Endothelial cell of umbilical vein (primary cell): Measurements from ENCODE around the gene DCDC1. TPM values are rescaled to one million over a fixed set of nuclear protein-coding genes. Genes with fewer than 3 reads are reported as not detected.

ENCODE experiments used
- BruUV-seq: library from RNA; stranded (reverse); fragments of 400-500 nt; replicated peaks from 2 replicates; lab custom pipeline; 2021; lab: Mats Ljungman, UMichigan
- CTCF ChIA-PET: fragments of 300-600, 350-600 bp; sonication (Branson Sonifier 250); formaldehyde crosslinking; loops from one replicate; lab custom pipeline; 2021; ENCODE audit warnings: antibody characterized with exemption, inconsistent platforms; lab: Charles Lee
- POLR2A ChIA-PET: fragments of 300-600, 350-600 bp; sonication (Branson Sonifier 250); formaldehyde crosslinking; loops from one replicate; lab custom pipeline; 2021; ENCODE audit warnings: antibody characterized with exemption, inconsistent platforms; lab: Charles Lee
- DNase-seq: peaks from one replicate; pipeline ENCODE4 v3.0.0-alpha.2; 2011; ENCODE audit warnings: low read depth, low spot score
- FAIRE-seq: peaks from 2 replicates; lab custom pipeline; 2011; peaks lifted over from hg19 to GRCh38; lab: Jason Lieb, UNC
- H2AFZ ChIP-seq: 2 replicates; pipeline ENCODE4 v1.6.0; 2012; ENCODE audit warnings: low read depth, low read length, control low read depth, inconsistent platforms
- H3K27ac ChIP-seq: 2 replicates; pipeline ENCODE4 v1.5.1; 2011; ENCODE audit warnings: low read depth, mild to moderate bottlenecking, control low read depth, low read length, moderate library complexity; ENCODE audit not compliant: insufficient read depth
- H3K27me3 ChIP-seq, 2 experiments: 2 replicates each; pipeline versions ENCODE4 v1.6.0 to v1.6.1; 2011; ENCODE audit warnings: low read length in 2 of 2, mixed read lengths in 1 of 2; ENCODE audit not compliant: control insufficient read depth in 2 of 2, insufficient read depth in 2 of 2
- H3K36me3 ChIP-seq, 2 experiments: 2 replicates in 1 of 2; 3 replicates in 1 of 2; pipeline ENCODE4 v1.5.1; 2011; ENCODE audit warnings: low read length in 2 of 2, mild to moderate bottlenecking in 1 of 2, moderate library complexity in 1 of 2; ENCODE audit not compliant: control insufficient read depth in 2 of 2, insufficient read depth in 2 of 2; ENCODE audit errors: extremely low read depth in 1 of 2
- H3K4me1 ChIP-seq: 3 replicates; pipeline ENCODE4 v1.5.1; 2011; ENCODE audit warnings: mild to moderate bottlenecking, low read length; ENCODE audit not compliant: control insufficient read depth, insufficient read depth; ENCODE audit errors: extremely low read depth
- H3K4me2 ChIP-seq: 2 replicates; pipeline ENCODE4 v1.6.1; 2011; ENCODE audit warnings: low read length, control low read depth, mixed read lengths; ENCODE audit not compliant: insufficient read depth
- H3K4me3 ChIP-seq, 3 experiments: fragments of 200-600 bp in 1 of 3; sonication (generic), shearing (Covaris generic) in 1 of 3; replicated peaks in 1 of 3; 2 replicates each; pipeline ENCODE4 v1.5.1; 2011 to 2016; ENCODE audit warnings: control low read depth in 3 of 3, low read length in 3 of 3, mild to moderate bottlenecking in 2 of 3, inconsistent platforms in 1 of 3, low read depth in 1 of 3, moderate library complexity in 1 of 3; ENCODE audit not compliant: insufficient read depth in 1 of 3
- H3K79me2 ChIP-seq: 2 replicates; pipeline ENCODE4 v1.6.0; 2012; ENCODE audit warnings: low read length, inconsistent platforms; ENCODE audit not compliant: control insufficient read depth, insufficient read depth
- H3K9ac ChIP-seq: replicated peaks from 2 replicates; pipeline ENCODE3; 2011; ENCODE audit warnings: low read length, control low read depth; ENCODE audit not compliant: insufficient read depth; ENCODE audit errors: extremely low read depth
- H3K9me1 ChIP-seq: replicated peaks from 3 replicates; pipeline ENCODE4 v1.6.0; 2011; ENCODE audit warnings: mild to moderate bottlenecking, low read length; ENCODE audit not compliant: control insufficient read depth, insufficient read depth; ENCODE audit errors: extremely low read depth
- H3K9me3 ChIP-seq: replicated peaks from 2 replicates; pipeline ENCODE4 v1.5.1; 2012; ENCODE audit warnings: low read length, inconsistent platforms; ENCODE audit not compliant: control insufficient read depth, insufficient read depth
- H4K20me1 ChIP-seq: replicated peaks from 2 replicates; pipeline ENCODE3; 2011; ENCODE audit warnings: mild to moderate bottlenecking, low read length; ENCODE audit not compliant: control insufficient read depth, insufficient read depth; ENCODE audit errors: extremely low read depth
- CTCF ChIP-seq, 2 donors: IDR thresholded peaks; 1 replicate in 1 of 2; 2 replicates in 1 of 2; pipeline ENCODE4 v1.5.1; 2011; ENCODE audit warnings: low read length in 2 of 2, mild to moderate bottlenecking in 2 of 2, moderate library complexity in 2 of 2, control low read depth in 1 of 2, inconsistent platforms in 1 of 2, low read depth in 1 of 2; ENCODE audit not compliant: insufficient read depth in 1 of 2; ENCODE audit errors: extremely low read depth in 1 of 2
- FOS ChIP-seq: IDR thresholded peaks from 2 replicates; pipeline ENCODE4 v1.6.1; 2011; ENCODE audit warnings: mild to moderate bottlenecking, low read length, moderate library complexity, borderline replicate concordance; ENCODE audit not compliant: insufficient read depth
- GATA2 ChIP-seq: IDR thresholded peaks from 2 replicates; pipeline ENCODE4 v1.7.0; 2011; ENCODE audit warnings: low read depth, mild to moderate bottlenecking, moderate library complexity, mixed read lengths, low read length; ENCODE audit not compliant: insufficient read length, insufficient read depth
- JUN ChIP-seq: IDR thresholded peaks from 2 replicates; pipeline ENCODE4 v1.6.1; 2011; ENCODE audit warnings: borderline replicate concordance, low read depth; ENCODE audit not compliant: insufficient read length, insufficient read depth
- MAX ChIP-seq: IDR thresholded peaks from 2 replicates; pipeline ENCODE4 v1.6.1; 2011; ENCODE audit not compliant: insufficient read depth, insufficient read length
- MYC ChIP-seq: IDR thresholded peaks from one replicate; pipeline ENCODE4 v1.6.1; 2011; ENCODE audit warnings: mild to moderate bottlenecking, low read depth, low read length
- POLR2A ChIP-seq: IDR thresholded peaks from 2 replicates; pipeline ENCODE4 v1.6.1; 2012; ENCODE audit warnings: low read depth, mild to moderate bottlenecking, control low read depth, low read length
- dilution Hi-C: fragments of 300-500 bp; cut with MboI; formaldehyde crosslinking; loops from one replicate; pipeline ENCODE4 v1.15.0; 2019; ENCODE audit warnings: low sequenced_read_pairs; ENCODE audit not compliant: extremely low pct_ligation_motif_present
- intact Hi-C: fragments of 100-400 bp; cut with micrococcal nuclease; formaldehyde crosslinking; loops from one replicate; pipeline ENCODE4 v1.10.0; 2022
- polyA plus RNA-seq, 4 experiments: library from polyadenylated mRNA; depleted of rRNA in 3 of 4; stranded (reverse) in 3 of 4; unstranded in 1 of 4; fragments of >200 nt; gene quantifications; 2 replicates each; pipeline versions ENCODE4 v1.2.1 to v1.2.3, GENCODE V29; 2011 to 2012; ENCODE audit warnings: missing spikeins in 1 of 4
- total RNA-seq: library from RNA; stranded (reverse); gene quantifications from 2 replicates; pipeline ENCODE4 v1.2.3, GENCODE V29; 2021

Gene DCDC1
- total and polyA plus RNA-seq, 2 donors (not counting 3 experiments of a cell fraction or from before 2014, with no cell fraction given), result 0.04 TPM; not detected in 1

- Histone ChIP-seq H3K9me1 (no peaks in the 10 kb centered on the region), H3K4me2 (no peak overlapping the region), H2AFZ (no peak overlapping the region), H4K20me1 (no peaks in the 10 kb centered on the region), H3K9me3 (no peaks in the 10 kb centered on the region), H3K27me3 (no peaks in the 10 kb centered on the region), H3K4me1 (no peaks in the 10 kb centered on the region), H3K36me3 (no peaks in the 10 kb centered on the region), H3K4me3 (no peak overlapping the region), H3K9ac (no peak overlapping the region), H3K27ac (no peak overlapping the region), H3K79me2 (no peaks in the 10 kb centered on the region)
- TF ChIP-seq CTCF (IDR thresholded peaks at IDR 0.05; ENCODE audit: extremely low read depth in 1 of 2, insufficient read depth in 1 of 2, low read depth in 1 of 2, low read length in 2 of 2), result no peak
- no peak for TF ChIP-seq FOS
- no peak for TF ChIP-seq GATA2
- no peak for TF ChIP-seq MYC
- TF ChIP-seq POLR2A, result no peak
- TF ChIP-seq JUN, result no peak
- TF ChIP-seq MAX, result no peak
- intact Hi-C loops (no loop called here), dilution Hi-C loops (no loop called here)
- DNase-seq (no peak), FAIRE-seq (no peak)
- ChIA-PET CTCF (interaction anchor here (1.1 kb wide), 1 partner anchor 10 kb away, joined by 3 read pairs; no protein-coding TSS in a partner anchor), POLR2A (no interaction called here)
- no TSS peak for BruUV-seq
These were observed 273.2 kb downstream of the DCDC1 start for GRCh38 chr11:31096191-31096805.
